SK-MEL-5 (cell line): ENCODE data around the gene CCDC32. TPM values are rescaled to one million over a fixed set of nuclear protein-coding genes. Genes with fewer than 3 reads are reported as not detected.
"Not testable (repeated sequence)": the region's sequence is repeated elsewhere in the genome, so short reads cannot be mapped to it uniquely, and the experiment has no call there.

Experiments used
- DNase-seq: peaks from one replicate; pipeline ENCODE4 v3.0.0-alpha.2; 2016; ENCODE audit warnings: low read depth, low spot score
- in situ Hi-C: cut with HindIII; loops from 2 replicates; pipeline ENCODE4 v1.10.0; 2016; ENCODE audit warnings: low sequenced_read_pairs, high pct_unique_total_duplicates, low pct_unique_long_range_greater_than_20kb
- polyA plus RNA-seq, 2 experiments: library from polyadenylated mRNA; depleted of rRNA; stranded (reverse); fragments of >200 nt; gene quantifications; 2 replicates each; pipeline ENCODE4 v1.2.3, GENCODE V29; 2015
- total RNA-seq: library from RNA; depleted of rRNA; stranded (reverse); fragments of >200 nt; shearing (Covaris generic); gene quantifications from 2 replicates; pipeline ENCODE4 v1.2.3, GENCODE V29; 2014; rRNA removed

The CCDC32 gene, protein sequence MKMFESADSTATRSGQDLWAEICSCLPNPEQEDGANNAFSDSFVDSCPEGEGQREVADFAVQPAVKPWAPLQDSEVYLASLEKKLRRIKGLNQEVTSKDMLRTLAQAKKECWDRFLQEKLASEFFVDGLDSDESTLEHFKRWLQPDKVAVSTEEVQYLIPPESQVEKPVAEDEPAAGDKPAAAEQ
- 8.9 and 21.6 TPM in 2 replicates for total RNA-seq
- polyA plus RNA-seq (2015; cell fraction: cytosol; rRNA removed), result 25.0 and 36.1 TPM in 2 replicates
- 30.1 and 59.5 TPM in 2 replicates for polyA plus RNA-seq (2015; cell fraction: nucleus; rRNA removed)

DNA sequence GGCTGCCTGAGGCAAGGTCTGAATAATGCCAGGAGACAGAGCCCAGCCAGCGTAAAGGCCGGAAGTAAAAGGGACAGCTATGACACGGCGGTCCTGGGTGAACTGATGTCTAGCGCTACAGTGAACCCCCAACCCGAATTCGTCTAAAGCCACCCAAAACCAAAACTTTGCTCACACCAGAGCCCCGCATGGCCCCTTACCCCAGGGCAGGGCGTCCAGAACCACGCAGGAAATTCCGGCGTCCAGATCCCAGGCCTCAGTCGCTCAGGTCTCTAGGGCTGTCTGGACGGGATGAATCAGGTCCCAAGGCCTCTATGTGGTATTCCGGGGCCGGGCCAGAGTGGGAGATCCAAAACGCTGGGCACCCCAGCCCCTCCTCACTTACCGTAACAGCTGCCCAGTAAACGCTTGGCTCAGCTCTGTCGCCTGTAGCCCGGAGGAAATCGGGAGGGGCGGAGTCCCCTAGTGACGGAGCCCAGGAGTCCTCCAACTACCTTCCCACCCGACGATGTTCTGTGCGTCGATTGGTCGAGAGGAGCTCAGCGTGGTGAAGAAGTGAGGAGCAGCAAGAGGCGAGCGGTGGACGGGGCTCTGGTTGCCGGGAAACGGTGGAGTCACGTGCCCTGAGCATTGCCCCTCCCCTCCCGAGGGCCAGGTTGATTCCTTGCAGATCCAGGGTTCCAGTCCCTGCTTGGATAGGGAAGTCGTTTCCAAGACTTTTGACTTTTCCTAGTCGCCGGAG is at the start of gene CCDC32:
Gene CCDC32 (minus strand): TSS at position 452 of the 742 bp plus-strand sequence. CDS start 2,027 bp downstream, outside the sequence.
- DNase-seq, result peak; percentile 99
- in situ Hi-C loops, result no loop called here

DNA sequence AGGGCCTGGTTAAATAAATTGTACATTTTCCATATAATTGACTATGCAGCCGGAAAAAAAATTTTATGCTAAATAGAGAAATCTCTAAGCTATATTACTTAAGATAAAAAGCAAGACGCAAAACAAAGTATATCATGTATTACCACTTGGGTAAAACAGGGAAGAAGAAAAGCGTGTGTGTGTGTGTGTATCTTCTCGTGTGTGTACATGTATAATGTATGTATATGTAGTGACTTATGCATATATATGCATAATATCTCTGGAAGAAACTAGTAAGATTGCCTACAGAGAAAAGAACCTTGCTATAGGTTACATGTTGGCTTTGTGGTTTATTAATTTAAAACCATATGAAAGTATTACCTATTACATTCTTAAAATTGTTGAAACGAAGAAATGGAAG is 48.2 kb upstream of the CCDC32 start:
- DNase-seq, result no peak
- in situ Hi-C loops, result no loop called here

DNA sequence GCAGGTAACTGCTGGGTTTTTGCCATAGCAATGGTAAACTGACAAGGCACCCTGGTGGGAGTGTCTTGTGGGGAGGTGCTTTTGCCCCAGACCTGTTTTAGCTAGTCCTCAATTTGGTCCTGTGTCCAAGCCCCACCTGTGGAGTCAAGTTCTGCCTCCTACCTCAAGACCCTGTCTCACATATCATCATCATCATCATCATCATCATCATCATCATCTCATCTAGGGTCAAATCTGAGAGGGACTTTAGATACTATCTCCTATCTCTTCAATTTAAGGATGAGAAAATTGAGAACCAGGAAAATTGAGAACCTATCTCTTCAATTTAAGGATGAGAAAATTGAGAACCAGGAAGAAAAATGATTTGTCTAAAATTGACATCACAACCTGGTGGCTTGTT is 39.1 kb upstream of the CCDC32 start:
- no peak for DNase-seq
- in situ Hi-C loops, result no loop called here

DNA sequence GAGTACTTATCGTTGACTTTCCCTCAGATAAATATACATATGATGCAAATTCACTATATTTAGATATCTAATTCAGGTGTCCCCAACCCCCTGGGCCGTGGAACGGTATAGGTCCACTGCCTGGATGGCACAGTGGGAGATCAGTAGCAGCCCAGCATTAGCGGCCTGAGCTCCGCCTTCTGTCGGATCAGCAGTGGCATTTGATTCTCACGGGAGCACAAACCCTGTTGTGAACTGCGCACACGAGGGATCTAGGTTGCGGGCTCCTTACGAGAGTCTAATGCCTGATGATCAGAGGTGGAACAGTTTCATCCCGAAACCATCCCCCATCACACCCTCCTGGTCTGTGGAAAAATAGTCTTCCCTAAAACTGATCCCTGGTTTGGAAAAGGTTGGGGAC is 36.1 kb upstream of the CCDC32 start:
- DNase-seq, result no peak
- in situ Hi-C loops, result no loop called here

DNA sequence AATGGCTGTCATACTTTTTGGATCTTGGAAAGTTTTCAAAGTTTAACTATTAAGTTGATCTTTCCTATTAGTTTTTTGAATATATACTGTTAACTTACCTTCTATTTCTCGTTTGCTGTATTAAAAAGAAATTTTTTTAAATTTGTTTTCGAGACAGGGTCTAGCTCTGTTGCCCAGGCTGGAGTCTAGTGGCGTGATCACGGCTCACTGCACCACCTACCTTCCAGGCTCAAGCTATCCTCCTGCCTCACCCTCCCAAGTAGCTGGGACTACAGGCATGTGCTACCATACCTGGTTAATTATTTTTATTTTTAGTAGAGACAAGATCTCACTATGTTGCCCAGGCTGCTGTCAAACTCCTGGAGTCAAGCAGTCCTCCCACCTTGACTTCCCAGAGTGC is 33.8 kb upstream of the CCDC32 start:
- in situ Hi-C loops, result no loop called here
- no peak for DNase-seq

DNA sequence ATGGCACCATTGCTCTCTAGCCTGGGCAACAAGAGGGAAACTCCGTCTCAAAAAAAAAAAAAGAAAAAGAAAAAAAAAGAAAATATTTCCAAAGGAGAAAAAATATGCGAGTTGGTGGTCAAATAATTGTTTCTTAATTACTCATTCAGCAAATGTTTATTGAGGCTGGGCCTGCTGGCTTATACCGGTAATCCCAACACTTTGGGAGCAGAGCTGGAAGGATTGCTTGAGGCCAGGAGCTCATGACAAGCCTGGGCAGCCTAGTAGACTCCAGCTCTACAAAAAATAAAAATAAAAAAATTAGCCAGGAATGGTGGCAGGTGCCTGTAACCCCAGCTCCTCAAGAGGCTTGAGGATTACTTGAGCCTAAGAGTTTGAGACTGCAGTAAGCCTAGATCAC is 33.3 kb upstream of the CCDC32 start:
- DNase-seq, result no peak
- in situ Hi-C loops, result no loop called here

DNA sequence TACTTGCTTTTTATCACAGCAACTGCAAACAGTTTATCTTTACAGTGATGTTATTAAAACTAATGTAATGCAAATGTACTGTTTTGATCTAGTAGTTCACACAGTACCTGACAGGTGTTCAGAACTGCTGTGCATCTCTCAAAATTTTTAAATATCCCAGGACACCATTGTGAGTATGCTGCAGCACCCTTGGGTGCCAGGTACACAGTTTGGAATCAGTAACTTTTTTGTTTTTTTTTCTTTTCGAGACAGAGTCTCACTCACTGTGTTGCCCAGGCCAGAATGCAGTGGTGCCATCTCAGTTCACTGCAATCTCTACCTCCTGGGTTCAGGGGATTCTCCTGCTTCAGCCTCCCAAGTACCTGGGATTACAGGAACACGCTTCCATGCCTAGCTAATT is 32.2 kb upstream of the CCDC32 start:
- no peak for DNase-seq
- in situ Hi-C loops, result no loop called here

DNA sequence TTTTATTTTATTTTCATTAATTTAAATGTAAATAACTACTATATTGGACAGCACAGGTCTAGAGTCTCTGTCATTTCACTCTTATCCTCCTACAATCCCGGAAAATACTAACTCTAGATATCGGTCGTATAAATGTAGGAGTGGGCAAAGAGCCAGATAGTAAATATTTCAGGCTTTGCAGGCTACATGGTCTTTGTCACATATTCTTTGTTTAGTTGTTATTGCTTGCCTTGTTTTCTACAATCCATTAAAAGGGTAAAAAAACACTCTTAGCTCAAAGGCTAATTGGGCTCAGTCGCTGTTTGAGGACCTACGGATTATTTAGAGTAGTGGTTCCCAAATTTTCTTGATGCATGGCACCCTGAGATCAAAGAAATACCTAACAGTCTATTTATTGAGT is 30.9 kb upstream of the CCDC32 start:
- no peak for DNase-seq
- in situ Hi-C loops, result no loop called here

DNA sequence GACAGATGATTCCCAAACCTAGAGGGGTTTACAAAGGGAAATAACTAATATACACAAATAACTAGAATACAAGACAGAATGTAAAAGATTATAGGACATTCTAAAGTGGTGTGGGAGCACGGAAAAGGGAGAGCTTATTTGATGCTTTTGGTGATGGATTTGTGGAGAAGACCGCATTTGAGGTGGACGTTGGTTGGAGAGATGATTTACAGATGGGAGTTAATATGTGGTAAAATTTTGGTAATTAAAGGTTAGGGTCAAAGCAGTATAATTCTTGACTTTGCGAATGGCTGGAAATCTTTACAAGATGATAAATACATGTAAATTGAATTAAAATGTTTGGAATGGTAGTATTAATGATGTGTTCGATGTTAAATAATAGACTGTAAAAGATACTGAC is 30.4 kb upstream of the CCDC32 start:
- in situ Hi-C loops, result no loop called here
- no peak for DNase-seq

DNA sequence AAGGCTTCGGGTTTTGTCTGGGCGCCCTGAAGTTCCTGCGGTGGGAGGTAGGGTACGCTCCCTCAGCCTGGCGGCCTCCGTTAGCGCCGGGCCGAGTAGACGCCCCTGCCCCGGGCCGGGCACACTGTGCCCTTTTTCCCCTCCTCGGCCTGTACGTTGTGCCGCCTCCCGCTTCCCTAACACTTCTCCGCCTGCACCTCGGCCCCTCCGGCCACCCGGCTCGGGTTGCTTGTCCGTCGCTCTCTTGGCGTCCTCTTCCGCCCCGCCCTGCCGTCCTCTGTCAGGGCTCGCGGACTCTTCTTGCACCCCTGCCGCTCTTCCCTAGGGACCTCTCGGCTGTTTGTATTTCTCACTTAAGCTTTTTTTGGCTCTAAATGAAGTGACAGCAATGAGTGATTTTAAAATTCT is 29.6 kb upstream of the CCDC32 start:
- in situ Hi-C loops, result no loop called here
- peak; percentile 68 for DNase-seq

DNA sequence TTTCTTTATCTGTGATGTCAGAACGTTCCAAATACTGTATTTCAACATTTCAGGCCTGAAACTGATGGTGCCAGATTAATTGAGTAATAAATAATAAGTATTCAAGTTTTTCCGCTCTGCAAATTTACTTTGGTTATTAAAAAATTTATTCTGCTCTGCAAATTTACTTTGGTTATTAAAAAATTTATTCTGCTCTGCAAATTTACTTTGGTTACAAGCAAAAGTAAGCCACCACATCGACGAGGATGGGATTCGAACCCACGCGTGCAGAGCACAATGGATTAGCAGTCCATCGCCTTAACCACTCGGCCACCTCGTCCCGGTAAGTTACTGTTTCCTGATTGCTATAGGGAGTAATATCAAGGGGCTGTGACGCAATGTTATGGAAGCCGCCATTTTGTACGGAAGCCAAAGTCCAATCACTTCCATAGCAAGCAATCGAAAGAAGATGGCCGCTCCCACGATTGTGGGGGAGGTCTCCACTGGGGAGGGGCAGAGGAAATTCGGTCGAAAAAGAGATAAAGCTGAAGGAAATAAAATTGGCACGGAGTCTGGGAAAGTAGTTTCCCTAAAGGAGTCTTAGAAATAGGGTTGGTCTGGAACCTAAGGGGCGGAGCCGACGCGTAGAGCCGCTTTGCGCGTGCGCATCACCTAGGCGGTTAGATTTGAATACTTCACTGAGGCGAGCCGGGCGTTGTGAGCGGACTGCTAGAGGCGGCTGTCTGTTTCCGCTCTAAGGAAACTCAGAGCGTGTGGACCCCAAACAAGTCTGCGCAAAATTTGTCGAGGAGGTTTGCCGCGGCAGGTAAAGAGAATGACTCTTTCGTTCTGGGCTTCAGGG is 29.0 kb upstream of the CCDC32 start, which contains the start of gene KNL1:
Gene KNL1 (plus strand): TSS at position 662 of the 841 bp plus-strand sequence. CDS start 8,683 bp downstream, outside the sequence.
- in situ Hi-C loops, result no loop called here
- peak; percentile 95 for DNase-seq

DNA sequence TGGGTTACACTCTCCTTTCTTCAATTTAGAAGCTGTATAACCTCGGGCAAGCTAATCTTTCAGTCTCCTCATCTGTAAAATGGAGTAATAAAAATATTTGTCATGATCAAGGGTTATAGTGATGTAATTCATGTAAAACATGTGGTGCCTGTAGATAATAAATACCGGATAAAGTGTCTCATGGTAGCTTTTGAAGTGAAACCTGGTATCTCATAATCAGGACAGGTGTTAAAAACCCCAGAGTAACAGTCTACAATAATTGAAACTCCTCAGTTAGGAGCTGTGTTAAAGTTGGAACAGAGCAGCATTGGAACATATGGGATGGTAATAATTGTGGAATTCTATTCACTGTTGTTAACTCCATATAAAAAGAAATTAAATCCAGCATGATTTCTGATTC is 28.3 kb upstream of the CCDC32 start:
- DNase-seq, result no peak
- in situ Hi-C loops, result no loop called here

DNA sequence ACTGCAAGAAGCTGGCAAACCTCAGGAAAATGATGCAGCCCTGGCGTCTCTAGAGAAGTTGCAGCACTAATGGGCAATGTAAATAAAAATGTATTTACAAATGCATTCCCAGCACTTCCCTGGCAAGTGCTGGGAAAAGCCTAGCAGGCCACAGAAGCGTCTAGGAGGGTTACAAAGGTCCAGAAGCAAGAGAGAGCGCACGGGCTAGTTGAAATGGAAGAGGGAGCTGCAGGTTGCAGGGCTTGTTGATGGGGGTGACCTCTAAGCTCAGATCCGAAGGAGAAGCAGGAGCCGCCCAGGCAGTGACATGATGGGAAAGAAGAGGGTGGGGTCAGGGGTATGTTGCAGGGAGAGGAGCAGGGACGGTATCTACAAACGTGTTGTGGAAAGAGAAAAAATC is 26.5 kb upstream of the CCDC32 start:
- DNase-seq, result no peak
- in situ Hi-C loops, result no loop called here

DNA sequence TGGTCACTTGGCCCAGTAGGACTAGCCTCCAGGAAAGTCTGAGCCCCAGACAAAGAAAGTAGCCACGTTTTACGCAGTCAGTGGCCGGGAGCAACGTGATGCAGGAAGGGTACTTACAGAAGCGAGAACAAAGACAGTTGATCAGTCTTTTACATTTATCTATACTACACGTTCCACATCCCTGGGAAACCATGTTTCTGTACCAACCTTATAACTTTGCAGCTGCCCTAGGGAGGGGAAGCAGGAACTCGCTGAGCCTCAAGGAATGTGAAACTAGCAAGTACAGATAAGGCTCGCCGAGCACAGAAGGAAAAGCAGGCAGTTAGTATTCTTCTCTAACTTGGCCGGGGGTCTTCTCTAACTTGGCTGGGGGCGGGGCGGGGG is 25.8 kb upstream of the CCDC32 start:
- in situ Hi-C loops, result no loop called here
- no peak for DNase-seq

DNA sequence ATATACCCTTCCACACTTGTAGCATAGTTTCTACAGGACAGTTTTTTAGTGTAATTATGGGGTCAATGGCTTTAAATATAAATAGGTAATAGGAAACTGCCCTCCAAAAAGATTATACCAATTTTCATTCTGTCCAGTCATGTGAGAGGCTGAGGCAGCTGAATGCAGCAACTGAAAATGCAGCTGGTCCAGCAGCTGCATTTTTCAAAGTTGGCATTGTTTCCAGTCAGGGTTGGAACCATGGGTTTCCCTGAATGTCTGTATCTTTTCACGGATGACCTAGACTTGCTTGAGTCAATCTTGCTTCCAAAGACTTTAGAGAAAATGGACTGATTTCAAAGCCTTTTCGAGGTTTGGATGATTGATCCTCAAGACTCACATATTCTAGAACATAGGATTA is 19.3 kb upstream of the CCDC32 start:
- in situ Hi-C loops, result no loop called here
- no peak for DNase-seq

DNA sequence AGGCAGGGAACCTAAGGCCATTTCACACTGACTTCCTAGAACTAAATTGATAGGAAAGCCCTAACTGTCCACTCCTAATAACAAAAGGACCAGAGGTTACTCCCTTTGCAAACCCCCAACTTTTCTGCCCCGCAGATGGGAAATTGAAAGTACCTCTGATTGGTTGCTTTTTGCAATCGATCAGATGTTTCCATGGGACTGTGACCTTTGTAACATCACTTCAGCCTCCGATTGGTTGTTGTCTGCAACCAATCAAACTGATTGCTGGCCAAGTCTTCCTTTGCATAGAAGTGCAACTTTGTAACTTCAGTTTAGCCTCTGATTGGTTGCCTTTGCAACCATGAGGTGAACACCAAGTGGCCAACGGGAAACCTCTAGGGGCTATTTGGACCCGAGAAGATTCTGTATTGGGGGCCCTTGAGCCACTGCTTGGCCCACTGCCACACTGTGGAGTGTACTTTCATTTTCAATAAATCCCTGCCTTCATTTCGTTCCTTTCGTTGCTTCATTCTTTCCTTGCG is 17.9 kb upstream of the CCDC32 start:
- in situ Hi-C loops, result no loop called here

DNA sequence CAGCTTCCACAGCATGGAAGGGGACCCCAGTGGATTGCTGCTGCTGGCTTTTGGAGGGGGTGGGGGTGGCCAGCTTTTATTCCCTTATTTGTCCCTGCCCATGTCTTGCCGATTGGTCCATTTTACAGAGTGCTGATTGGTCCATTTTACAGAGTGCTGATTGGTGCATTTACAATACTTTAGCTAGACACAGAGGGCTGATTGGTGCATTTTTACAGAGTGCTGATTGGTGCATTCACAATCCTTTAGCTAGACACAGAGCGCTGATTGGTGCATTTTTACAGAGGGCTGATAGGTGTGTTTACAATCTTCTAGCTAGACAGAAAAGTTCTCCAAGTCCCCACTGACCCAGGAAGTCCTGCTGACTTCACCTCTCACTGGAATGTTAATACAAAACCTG is 17.0 kb upstream of the CCDC32 start:
- in situ Hi-C loops, DNase-seq: not testable (repeated sequence)

More for the DNA sequence above, 17.9 kb upstream of the CCDC32 start:
- no peak for DNase-seq

DNA sequence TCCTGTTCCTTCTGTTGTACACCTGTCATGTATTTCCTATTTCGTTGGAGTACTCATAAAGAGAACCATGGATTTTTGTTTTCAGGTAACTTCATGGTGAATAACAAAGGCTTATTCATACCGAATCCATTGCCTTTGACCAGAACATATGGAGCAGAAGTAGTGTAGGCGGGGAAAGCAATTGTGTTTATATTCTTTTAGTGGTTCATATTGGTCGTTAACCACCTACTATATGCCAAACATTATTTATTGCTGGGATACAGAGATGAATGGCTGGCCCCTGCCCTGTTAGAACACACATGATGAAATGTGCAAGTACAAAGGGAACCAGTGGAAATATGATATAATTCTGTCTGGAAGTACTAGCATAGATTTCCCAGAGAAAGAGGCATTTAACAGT is 14.1 kb upstream of the CCDC32 start:
- in situ Hi-C loops, result no loop called here
- no peak for DNase-seq
